LNCAP (cell line): ENCODE data around the gene IL18BP.

Experiments used
- CTCF ChIP-seq: fragments of 450-650 bp; IDR thresholded peaks from 2 replicates; pipeline ENCODE4 v1.5.1; 2017; ENCODE audit warnings: mild to moderate bottlenecking

The IL18BP gene

DNA sequence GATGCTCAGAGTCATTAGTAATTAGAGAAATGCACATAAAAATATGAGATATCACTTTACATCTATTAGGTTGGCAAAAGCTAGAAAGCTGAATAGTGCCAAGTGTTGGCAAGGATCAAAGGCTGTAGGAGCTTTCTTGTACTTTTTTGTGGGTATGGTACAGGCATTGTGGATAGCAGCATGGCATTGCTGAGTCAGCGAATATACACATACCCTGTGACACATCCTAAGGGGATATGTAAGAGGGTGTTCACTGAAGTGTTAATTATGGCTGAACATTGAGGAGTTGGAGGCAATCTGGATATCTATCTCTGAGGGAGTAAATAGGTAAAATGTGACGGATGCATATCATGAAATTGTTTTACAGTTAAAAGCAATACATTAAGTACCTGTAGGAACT is 27.0 kb upstream of the IL18BP start:
- no peak for TF ChIP-seq CTCF

DNA sequence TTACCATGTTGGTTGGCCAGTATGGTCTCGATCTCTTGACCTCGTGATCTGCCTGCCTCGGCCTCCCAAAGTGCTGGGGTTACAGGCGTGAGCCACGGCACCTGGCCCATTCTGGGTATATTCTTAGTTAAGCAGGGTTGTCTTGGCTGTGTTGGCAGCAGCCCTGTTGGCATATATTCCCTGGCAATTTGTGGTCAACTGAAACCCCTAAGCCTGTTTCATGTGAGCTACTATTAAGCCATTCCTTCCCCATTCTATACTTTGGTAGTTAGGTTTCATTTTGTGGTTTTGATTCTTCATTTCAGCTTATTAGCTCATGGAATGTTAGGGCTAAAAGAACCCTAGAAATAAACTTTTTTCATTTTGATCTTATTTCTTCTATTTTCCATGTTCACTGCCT is 22.2 kb upstream of the IL18BP start:
- no peak for TF ChIP-seq CTCF

DNA sequence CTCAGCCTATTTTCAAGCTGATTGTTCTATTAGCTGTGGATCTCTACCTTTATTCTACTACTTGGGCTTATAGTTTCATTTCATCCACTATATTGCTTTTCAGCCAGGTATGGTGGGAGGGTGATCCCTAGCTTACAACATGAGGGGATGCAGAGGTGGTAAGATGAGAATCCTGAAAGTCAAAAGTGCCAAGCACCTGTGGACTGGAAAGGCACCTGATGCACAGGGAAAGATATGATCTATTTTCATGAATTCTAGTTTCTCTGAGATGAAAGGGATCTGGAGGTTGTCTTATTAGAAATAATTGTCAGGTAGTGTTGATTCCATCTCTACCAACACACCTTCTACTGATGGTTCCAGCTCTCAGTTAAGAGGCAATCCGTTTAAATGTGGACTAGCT is 21.6 kb upstream of the IL18BP start:
- no peak for TF ChIP-seq CTCF

DNA sequence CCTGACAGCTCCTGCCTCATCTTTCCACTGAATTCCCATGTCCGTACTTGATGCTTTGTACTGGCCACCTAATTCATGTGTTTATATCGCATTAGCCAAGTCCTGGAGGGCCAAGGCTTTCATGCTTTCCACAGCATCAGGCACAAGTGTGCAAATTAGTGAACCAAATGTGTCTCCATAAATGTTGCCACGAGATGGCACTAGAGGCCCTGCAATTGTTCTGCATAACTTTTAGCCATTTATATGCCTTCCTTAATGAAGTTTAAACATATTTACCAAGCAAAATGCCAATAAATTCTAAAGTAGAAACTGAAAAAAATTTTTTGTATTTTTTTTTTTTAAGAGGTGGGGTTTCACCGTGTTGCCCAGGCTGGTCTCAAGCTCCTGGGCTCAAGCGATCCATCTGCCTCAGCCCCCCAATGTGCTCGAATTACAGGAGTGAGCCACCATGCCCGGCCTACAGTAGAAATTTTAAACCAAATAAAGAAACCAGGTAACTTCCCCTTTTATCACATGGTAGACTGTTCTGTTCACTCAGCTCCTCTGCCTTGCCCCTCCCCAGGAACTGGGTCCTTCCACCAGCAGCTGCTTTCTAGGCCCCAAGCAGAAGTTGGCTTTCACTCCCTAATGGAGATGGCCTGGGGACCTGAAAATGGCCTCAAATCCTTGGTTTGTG is 20.8 kb upstream of the IL18BP start:
- peak; percentile 74 for TF ChIP-seq CTCF

GRCh38 chr11:71979094-71979493 is 19.6 kb upstream of the IL18BP start:
- no peak for TF ChIP-seq CTCF

DNA sequence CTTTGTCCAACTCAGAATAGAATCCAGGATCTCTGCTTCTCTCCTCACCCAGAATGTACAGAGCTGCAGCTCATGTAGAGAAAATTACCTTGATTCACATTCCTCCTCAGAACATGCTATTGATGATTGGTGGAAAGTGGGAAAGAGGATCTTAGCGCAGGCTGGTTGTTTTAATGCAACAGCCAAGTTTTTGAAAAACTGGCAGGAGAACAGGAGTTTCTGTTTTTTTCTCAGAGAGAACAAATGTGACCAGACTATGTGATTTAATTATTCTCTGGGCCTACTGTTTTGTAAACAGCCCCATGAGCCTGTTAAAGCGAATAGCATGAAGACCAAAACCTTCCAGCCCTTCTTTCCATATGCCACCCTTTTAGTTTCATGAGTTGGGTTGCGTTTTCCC is 19.1 kb upstream of the IL18BP start:
- no peak for TF ChIP-seq CTCF

DNA sequence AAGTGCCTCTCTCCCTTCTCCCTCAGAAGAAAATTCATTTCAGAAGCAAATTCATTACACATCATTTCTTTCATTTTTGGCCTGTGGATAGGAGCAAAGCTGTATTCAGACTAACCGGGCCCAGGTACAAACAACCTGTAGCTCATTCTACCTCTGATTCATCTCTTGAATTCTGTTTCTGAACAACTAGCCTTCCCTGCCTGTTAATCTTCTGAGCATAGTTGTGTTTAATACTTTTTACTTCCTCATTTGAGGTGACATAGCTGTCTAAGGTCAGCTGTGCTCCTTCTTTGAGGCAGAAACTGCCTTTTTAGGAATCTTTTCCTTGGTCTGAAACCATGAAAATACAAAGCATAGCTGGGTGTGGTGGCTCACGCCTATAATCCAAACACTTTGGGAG is 12.6 kb upstream of the IL18BP start:
- TF ChIP-seq CTCF: no peak

DNA sequence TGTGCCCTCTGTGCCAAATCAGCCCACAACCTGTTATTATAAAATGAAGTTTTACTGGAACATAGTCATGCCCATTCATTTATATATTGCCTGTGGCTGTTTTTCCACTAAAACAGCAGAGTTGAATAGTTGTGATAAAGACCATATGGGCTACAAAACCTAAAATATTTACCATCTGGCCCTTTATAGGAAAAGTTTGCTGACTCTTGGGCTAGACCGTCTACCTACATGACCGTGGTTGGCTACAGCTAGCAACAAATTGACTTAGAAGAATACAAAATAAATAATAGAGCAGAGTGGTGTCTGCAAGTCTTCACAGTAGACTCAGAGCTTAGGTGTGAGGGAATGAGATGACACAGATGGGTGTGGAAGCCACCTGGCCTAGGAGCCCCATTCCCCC is 11.2 kb upstream of the IL18BP start:
- no peak for TF ChIP-seq CTCF
